ENCODE results near the gene TMEM132C. TPM values are rescaled to one million over a fixed set of nuclear protein-coding genes. Genes with fewer than 3 reads are reported as not detected.

The TMEM132C gene
- total and polyA plus RNA-seq, 2 of the 4 experiments (the other 2 are of a cell fraction) = not detected

GRCh38 chr12:128305336-128305892, 38.4 kb downstream of the TMEM132C start:
- H2AK5ac ChIP-seq (ENCODE audit: low read depth, low read length) = no peak overlapping the region
- BruUV-seq (replicated peaks) = no TSS peak
- CTCF ChIA-PET = no interaction called here
- dilution Hi-C loops (cut with HindIII; ENCODE audit: low sequenced_read_pairs, unreplicated experiment) (no loop called here), in situ Hi-C loops (cut with MboI; ENCODE audit: low sequenced_read_pairs) (no loop called here), intact Hi-C loops (cut with micrococcal nuclease) (no loop called here)
- no peak overlapping the region for H4K91ac ChIP-seq (ENCODE audit: insufficient read depth, low read depth, low read length)
- H3K79me1 ChIP-seq (ENCODE audit: low read depth in 1 of 2, low read length in 2 of 2) = no peaks in the 10 kb centered on the region
- no peak for ATAC-seq (ENCODE audit: low read depth)
- no peak overlapping the region for H4K5ac ChIP-seq (ENCODE audit: low read depth, low read length)
- no peak overlapping the region for H3K56ac ChIP-seq (ENCODE audit: extremely low read depth, insufficient read depth, low read length)
- H3K9me1 ChIP-seq (ENCODE audit: insufficient read depth, low read length) = no peaks in the 10 kb centered on the region
- H3K4me3 ChIP-seq (ENCODE audit: insufficient read depth, low read depth, low read length) = no peak overlapping the region
- H3K27me3 ChIP-seq (ENCODE audit: control insufficient read depth, insufficient read depth, low read length) = no peaks in the 10 kb centered on the region
- POLR2A ChIA-PET (ENCODE audit: unreplicated experiment) = no interaction called here
- no peak overlapping the region for H2BK120ac ChIP-seq (ENCODE audit: low read depth, low read length)
- no peak overlapping the region for H3K27ac ChIP-seq (ENCODE audit: insufficient read depth, low read length)
- WGBS, 2 experiments (ENCODE audit: extremely low coverage in 2 of 2, insufficient read length in 1 of 2) = no CpG with 5 or more reads among the region's 10 CpGs
- H3K4me2 ChIP-seq (ENCODE audit: low read depth, low read length) = no peak overlapping the region
- no peak for DNase-seq
- H4K8ac ChIP-seq (ENCODE audit: low read depth in 2 of 2, low read length in 2 of 2) = no peak overlapping the region
- H3K14ac ChIP-seq (replicated peaks; ENCODE audit: low read depth, low read length) = no peak overlapping the region
- H3K18ac ChIP-seq (ENCODE audit: low read depth, low read length) = no peak overlapping the region
- H3K9ac ChIP-seq (ENCODE audit: low read depth, low read length) = no peak overlapping the region
- H2AFZ ChIP-seq (replicated peaks; ENCODE audit: low read length, poor library complexity) = no peak overlapping the region
- H3K4ac ChIP-seq (ENCODE audit: low read depth, low read length) = no peak overlapping the region
- no peaks in the 10 kb centered on the region for H3K4me1 ChIP-seq (ENCODE audit: control insufficient read depth, insufficient read depth, low read length)
- no peaks in the 10 kb centered on the region for H4K20me1 ChIP-seq (ENCODE audit: insufficient read depth, low read length)
- no peak overlapping the region for H2BK5ac ChIP-seq (ENCODE audit: low read depth, low read length, poor library complexity, severe bottlenecking)
- H2BK20ac ChIP-seq (ENCODE audit: low read depth, low read length) = no peak overlapping the region
- no peak overlapping the region for H2AK9ac ChIP-seq (replicated peaks; ENCODE audit: low read depth, low read length, poor library complexity)
- TF ChIP-seq CHD1 (IDR thresholded peaks at IDR 0.05; ENCODE audit: low read depth, low read length) (no peak), SMC3 (IDR thresholded peaks at IDR 0.05; ENCODE audit: low read depth, low read length) (no peak), MAZ (IDR thresholded peaks at IDR 0.05; ENCODE audit: borderline replicate concordance, low read depth, low read length) (no peak), RFX5 (IDR thresholded peaks at IDR 0.05; ENCODE audit: low read depth, low read length) (no peak), ELK1 (IDR thresholded peaks at IDR 0.05; ENCODE audit: borderline replicate concordance, low read depth, low read length) (no peak), RCOR1 (IDR thresholded peaks at IDR 0.05; ENCODE audit: insufficient replicate concordance, low read length) (no peak), FOS (IDR thresholded peaks at IDR 0.05; ENCODE audit: low read depth, low read length) (no peak), MXI1 (IDR thresholded peaks at IDR 0.05; ENCODE audit: borderline replicate concordance, low read depth, low read length) (no peak), RAD21 (IDR thresholded peaks at IDR 0.05; ENCODE audit: low read length) (no peak), BHLHE40 (IDR thresholded peaks at IDR 0.05; ENCODE audit: low read depth, low read length) (no peak), POLR2A (IDR thresholded peaks at IDR 0.05; ENCODE audit: low read depth, low read length) (no peak), CEBPB (IDR thresholded peaks at IDR 0.05; ENCODE audit: low read depth, low read length) (no peak)
- TF ChIP-seq, protein P1, sequence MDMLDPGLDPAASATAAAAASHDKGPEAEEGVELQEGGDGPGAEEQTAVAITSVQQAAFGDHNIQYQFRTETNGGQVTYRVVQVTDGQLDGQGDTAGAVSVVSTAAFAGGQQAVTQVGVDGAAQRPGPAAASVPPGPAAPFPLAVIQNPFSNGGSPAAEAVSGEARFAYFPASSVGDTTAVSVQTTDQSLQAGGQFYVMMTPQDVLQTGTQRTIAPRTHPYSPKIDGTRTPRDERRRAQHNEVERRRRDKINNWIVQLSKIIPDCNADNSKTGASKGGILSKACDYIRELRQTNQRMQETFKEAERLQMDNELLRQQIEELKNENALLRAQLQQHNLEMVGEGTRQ (IDR thresholded peaks at IDR 0.05; ENCODE audit: low read depth, low read length) = no peak
- H3K23ac ChIP-seq (ENCODE audit: low read depth, low read length) = no peak overlapping the region
- peaks cover 24% of the 10 kb centered on the region for H3K9me3 ChIP-seq (ENCODE audit: control insufficient read depth, insufficient read depth, low read length)
- H3K36me3 ChIP-seq (ENCODE audit: control insufficient read depth, insufficient read depth, low read length) = no peaks in the 10 kb centered on the region
- no peak overlapping the region for H2BK15ac ChIP-seq (ENCODE audit: low read depth, low read length)

Measured in IMR-90 (cell line).